Endothelial cell of umbilical vein (primary cell): ENCODE data around the gene TMEM250. TPM values are rescaled to one million over a fixed set of nuclear protein-coding genes. Genes with fewer than 3 reads are reported as not detected.

ENCODE experiments used
- BruUV-seq: library from RNA; stranded (reverse); fragments of 400-500 nt; replicated peaks from 2 replicates; lab custom pipeline; 2021; lab: Mats Ljungman, UMichigan
- CTCF ChIA-PET: fragments of 300-600, 350-600 bp; sonication (Branson Sonifier 250); formaldehyde crosslinking; loops from one replicate; lab custom pipeline; 2021; ENCODE audit warnings: antibody characterized with exemption, inconsistent platforms; lab: Charles Lee
- POLR2A ChIA-PET: fragments of 300-600, 350-600 bp; sonication (Branson Sonifier 250); formaldehyde crosslinking; loops from one replicate; lab custom pipeline; 2021; ENCODE audit warnings: antibody characterized with exemption, inconsistent platforms; lab: Charles Lee
- DNase-seq: peaks from one replicate; pipeline ENCODE4 v3.0.0-alpha.2; 2011; ENCODE audit warnings: low read depth, low spot score
- FAIRE-seq: peaks from 2 replicates; lab custom pipeline; 2011; peaks lifted over from hg19 to GRCh38; lab: Jason Lieb, UNC
- H2AFZ ChIP-seq: 2 replicates; pipeline ENCODE4 v1.6.0; 2012; ENCODE audit warnings: low read depth, low read length, control low read depth, inconsistent platforms
- H3K27ac ChIP-seq: 2 replicates; pipeline ENCODE4 v1.5.1; 2011; ENCODE audit warnings: low read depth, mild to moderate bottlenecking, control low read depth, low read length, moderate library complexity; ENCODE audit not compliant: insufficient read depth
- H3K27me3 ChIP-seq, 2 experiments: 2 replicates each; pipeline versions ENCODE4 v1.6.0 to v1.6.1; 2011; ENCODE audit warnings: low read length in 2 of 2, mixed read lengths in 1 of 2; ENCODE audit not compliant: control insufficient read depth in 2 of 2, insufficient read depth in 2 of 2
- H3K36me3 ChIP-seq, 2 experiments: 2 replicates in 1 of 2; 3 replicates in 1 of 2; pipeline ENCODE4 v1.5.1; 2011; ENCODE audit warnings: low read length in 2 of 2, mild to moderate bottlenecking in 1 of 2, moderate library complexity in 1 of 2; ENCODE audit not compliant: control insufficient read depth in 2 of 2, insufficient read depth in 2 of 2; ENCODE audit errors: extremely low read depth in 1 of 2
- H3K4me1 ChIP-seq: 3 replicates; pipeline ENCODE4 v1.5.1; 2011; ENCODE audit warnings: mild to moderate bottlenecking, low read length; ENCODE audit not compliant: control insufficient read depth, insufficient read depth; ENCODE audit errors: extremely low read depth
- H3K4me2 ChIP-seq: 2 replicates; pipeline ENCODE4 v1.6.1; 2011; ENCODE audit warnings: low read length, control low read depth, mixed read lengths; ENCODE audit not compliant: insufficient read depth
- H3K4me3 ChIP-seq, 3 experiments: fragments of 200-600 bp in 1 of 3; sonication (generic), shearing (Covaris generic) in 1 of 3; replicated peaks in 1 of 3; 2 replicates each; pipeline ENCODE4 v1.5.1; 2011 to 2016; ENCODE audit warnings: control low read depth in 3 of 3, low read length in 3 of 3, mild to moderate bottlenecking in 2 of 3, inconsistent platforms in 1 of 3, low read depth in 1 of 3, moderate library complexity in 1 of 3; ENCODE audit not compliant: insufficient read depth in 1 of 3
- H3K79me2 ChIP-seq: 2 replicates; pipeline ENCODE4 v1.6.0; 2012; ENCODE audit warnings: low read length, inconsistent platforms; ENCODE audit not compliant: control insufficient read depth, insufficient read depth
- H3K9ac ChIP-seq: replicated peaks from 2 replicates; pipeline ENCODE3; 2011; ENCODE audit warnings: low read length, control low read depth; ENCODE audit not compliant: insufficient read depth; ENCODE audit errors: extremely low read depth
- H3K9me1 ChIP-seq: replicated peaks from 3 replicates; pipeline ENCODE4 v1.6.0; 2011; ENCODE audit warnings: mild to moderate bottlenecking, low read length; ENCODE audit not compliant: control insufficient read depth, insufficient read depth; ENCODE audit errors: extremely low read depth
- H3K9me3 ChIP-seq: replicated peaks from 2 replicates; pipeline ENCODE4 v1.5.1; 2012; ENCODE audit warnings: low read length, inconsistent platforms; ENCODE audit not compliant: control insufficient read depth, insufficient read depth
- H4K20me1 ChIP-seq: replicated peaks from 2 replicates; pipeline ENCODE3; 2011; ENCODE audit warnings: mild to moderate bottlenecking, low read length; ENCODE audit not compliant: control insufficient read depth, insufficient read depth; ENCODE audit errors: extremely low read depth
- JUN ChIP-seq: IDR thresholded peaks from 2 replicates; pipeline ENCODE4 v1.6.1; 2011; ENCODE audit warnings: borderline replicate concordance, low read depth; ENCODE audit not compliant: insufficient read length, insufficient read depth
- MYC ChIP-seq: IDR thresholded peaks from one replicate; pipeline ENCODE4 v1.6.1; 2011; ENCODE audit warnings: mild to moderate bottlenecking, low read depth, low read length
- POLR2A ChIP-seq: IDR thresholded peaks from 2 replicates; pipeline ENCODE4 v1.6.1; 2012; ENCODE audit warnings: low read depth, mild to moderate bottlenecking, control low read depth, low read length
- POLR2AphosphoS5 ChIP-seq: IDR thresholded peaks from 2 replicates; pipeline ENCODE4 v1.6.1; 2012; ENCODE audit warnings: low read depth, mild to moderate bottlenecking, control low read depth, low read length, moderate library complexity; ENCODE audit not compliant: insufficient read depth
- dilution Hi-C: fragments of 300-500 bp; cut with MboI; formaldehyde crosslinking; loops from one replicate; pipeline ENCODE4 v1.15.0; 2019; ENCODE audit warnings: low sequenced_read_pairs; ENCODE audit not compliant: extremely low pct_ligation_motif_present
- intact Hi-C: fragments of 100-400 bp; cut with micrococcal nuclease; formaldehyde crosslinking; loops from one replicate; pipeline ENCODE4 v1.10.0; 2022
- polyA plus RNA-seq, 4 experiments: library from polyadenylated mRNA; depleted of rRNA in 3 of 4; stranded (reverse) in 3 of 4; unstranded in 1 of 4; fragments of >200 nt; gene quantifications; 2 replicates each; pipeline versions ENCODE4 v1.2.1 to v1.2.3, GENCODE V29; 2011 to 2012; ENCODE audit warnings: missing spikeins in 1 of 4
- total RNA-seq: library from RNA; stranded (reverse); gene quantifications from 2 replicates; pipeline ENCODE4 v1.2.3, GENCODE V29; 2021
- TF ChIP-seq, protein P1 (sequence below), 2 donors: IDR thresholded peaks; 1 replicate in 1 of 2; 2 replicates in 1 of 2; pipeline ENCODE4 v1.5.1; 2011; ENCODE audit warnings: low read length in 2 of 2, mild to moderate bottlenecking in 2 of 2, moderate library complexity in 2 of 2, control low read depth in 1 of 2, inconsistent platforms in 1 of 2, low read depth in 1 of 2; ENCODE audit not compliant: insufficient read depth in 1 of 2; ENCODE audit errors: extremely low read depth in 1 of 2
- TF ChIP-seq, protein P2 (sequence below): IDR thresholded peaks from 2 replicates; pipeline ENCODE4 v1.6.1; 2011; ENCODE audit not compliant: insufficient read depth, insufficient read length

TMEM250 gene
- total and polyA plus RNA-seq, 2 donors (not counting 3 experiments of a cell fraction or from before 2014, with no cell fraction given): 24.9 to 49.9 TPM

DNA sequence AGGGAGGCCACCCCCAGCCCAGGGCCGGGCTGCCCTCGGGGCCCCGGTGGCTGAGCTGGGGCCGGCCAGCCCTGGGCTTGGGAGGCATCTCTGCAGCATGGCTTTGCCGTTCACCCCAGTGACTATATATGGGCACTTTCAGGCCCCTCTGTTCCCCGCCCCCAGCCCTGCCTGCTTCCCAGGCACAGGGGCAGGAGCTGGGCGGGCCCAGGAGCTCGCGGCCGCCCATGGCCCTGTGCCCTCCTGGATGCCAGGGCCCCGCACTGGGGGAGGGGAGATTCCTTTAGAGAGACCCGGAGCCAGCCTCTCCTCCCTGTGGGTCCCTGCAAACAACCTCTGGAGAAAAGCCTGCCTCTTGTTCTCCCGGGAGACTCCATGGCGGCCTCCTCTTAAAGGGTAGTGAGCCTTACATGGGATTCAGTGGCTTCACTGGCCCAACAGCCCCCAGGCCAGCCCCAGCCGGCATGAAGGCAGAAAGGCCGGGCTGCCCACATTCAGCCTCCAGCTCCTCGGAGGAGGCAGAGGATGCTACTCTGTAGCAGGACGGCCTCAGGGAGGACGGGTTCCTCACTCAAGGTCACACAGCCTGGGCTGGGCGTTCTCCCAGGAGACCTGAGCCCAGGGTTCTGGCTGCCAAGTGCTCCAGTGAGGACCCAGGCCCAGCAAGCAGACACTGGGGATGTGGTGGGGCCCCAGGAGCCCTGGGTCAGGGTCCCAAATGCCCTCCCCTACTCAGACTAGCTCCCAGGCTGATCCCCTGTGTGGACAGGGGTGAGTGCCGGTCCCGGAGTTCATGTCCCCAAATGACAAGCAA, 27.7 kb downstream of the TMEM250 start:
- Histone ChIP-seq H3K9me3 (no peaks in the 10 kb centered on the region), H3K9ac (no peak overlapping the region), H3K4me1 (peaks cover 23% of the 10 kb centered on the region), H4K20me1 (no peaks in the 10 kb centered on the region), H3K79me2 (peaks cover 85% of the 10 kb centered on the region), H3K4me2 (no peak overlapping the region), H3K27ac (no peak overlapping the region), H2AFZ (no peak overlapping the region), H3K4me3 (no peak overlapping the region), H3K36me3 (no peaks in the 10 kb centered on the region), H3K27me3 (no peaks in the 10 kb centered on the region), H3K9me1 (no peaks in the 10 kb centered on the region)
- TF ChIP-seq POLR2A (no peak), MYC (no peak), JUN (no peak), POLR2AphosphoS5 (no peak)
- TF ChIP-seq, protein P1, sequence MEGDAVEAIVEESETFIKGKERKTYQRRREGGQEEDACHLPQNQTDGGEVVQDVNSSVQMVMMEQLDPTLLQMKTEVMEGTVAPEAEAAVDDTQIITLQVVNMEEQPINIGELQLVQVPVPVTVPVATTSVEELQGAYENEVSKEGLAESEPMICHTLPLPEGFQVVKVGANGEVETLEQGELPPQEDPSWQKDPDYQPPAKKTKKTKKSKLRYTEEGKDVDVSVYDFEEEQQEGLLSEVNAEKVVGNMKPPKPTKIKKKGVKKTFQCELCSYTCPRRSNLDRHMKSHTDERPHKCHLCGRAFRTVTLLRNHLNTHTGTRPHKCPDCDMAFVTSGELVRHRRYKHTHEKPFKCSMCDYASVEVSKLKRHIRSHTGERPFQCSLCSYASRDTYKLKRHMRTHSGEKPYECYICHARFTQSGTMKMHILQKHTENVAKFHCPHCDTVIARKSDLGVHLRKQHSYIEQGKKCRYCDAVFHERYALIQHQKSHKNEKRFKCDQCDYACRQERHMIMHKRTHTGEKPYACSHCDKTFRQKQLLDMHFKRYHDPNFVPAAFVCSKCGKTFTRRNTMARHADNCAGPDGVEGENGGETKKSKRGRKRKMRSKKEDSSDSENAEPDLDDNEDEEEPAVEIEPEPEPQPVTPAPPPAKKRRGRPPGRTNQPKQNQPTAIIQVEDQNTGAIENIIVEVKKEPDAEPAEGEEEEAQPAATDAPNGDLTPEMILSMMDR (IDR thresholded peaks at IDR 0.05; ENCODE audit: extremely low read depth in 1 of 2, insufficient read depth in 1 of 2, low read depth in 1 of 2, low read length in 2 of 2): no peak
- TF ChIP-seq, protein P2, sequence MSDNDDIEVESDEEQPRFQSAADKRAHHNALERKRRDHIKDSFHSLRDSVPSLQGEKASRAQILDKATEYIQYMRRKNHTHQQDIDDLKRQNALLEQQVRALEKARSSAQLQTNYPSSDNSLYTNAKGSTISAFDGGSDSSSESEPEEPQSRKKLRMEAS: no peak
- dilution Hi-C loops: no loop called here
- BruUV-seq: no TSS peak
- DNase-seq (no peak), FAIRE-seq (no peak)
- ChIA-PET CTCF (interaction anchor here (0.7 to 4.4 kb wide), 13 partner anchors 9 to 130 kb away, joined by 3 to 148 read pairs (median 6); partner anchors contain the start of genes TMEM250 and UBAC1), POLR2A (no interaction called here)
- intact Hi-C loops: loop anchor here (1.0 to 5.0 kb wide), 2 partner anchors 27 to 1649 kb away; partner anchors contain the start of gene TMEM250
